Calu3 (cell line): ENCODE results near the gene PPP6R2. TPM values are rescaled to one million over a fixed set of nuclear protein-coding genes. Genes with fewer than 3 reads are reported as not detected.

Experiments
- BruUV-seq: library from RNA; stranded (reverse); fragments of 400-500 nt; replicated peaks from 2 replicates; lab custom pipeline; 2021; lab: Mats Ljungman, UMichigan
- CTCF ChIA-PET: fragments of 300-600 bp; sonication (Branson Sonifier 250); formaldehyde crosslinking; loops from one replicate; lab custom pipeline; 2022; ENCODE audit warnings: antibody characterized with exemption; lab: Charles Lee
- DNase-seq: peaks from one replicate; pipeline ENCODE4 v3.0.0; 2022
- H3K27ac Mint-ChIP-seq: one replicate; pipeline ENCODE4 v1.8.0; 2022; ENCODE audit warnings: mixed read lengths; ENCODE audit not compliant: unreplicated experiment
- H3K27me3 Mint-ChIP-seq: one replicate; pipeline ENCODE4 v1.8.0; 2022; ENCODE audit warnings: mixed read lengths; ENCODE audit not compliant: unreplicated experiment
- H3K36me3 Mint-ChIP-seq: one replicate; pipeline ENCODE4 v1.8.0; 2022; ENCODE audit warnings: mild to moderate bottlenecking, moderate library complexity, mixed read lengths; ENCODE audit not compliant: insufficient read depth, unreplicated experiment
- H3K4me1 Mint-ChIP-seq: one replicate; pipeline ENCODE4 v1.8.0; 2022; ENCODE audit warnings: mild to moderate bottlenecking, low read depth, mixed read lengths; ENCODE audit not compliant: unreplicated experiment
- H3K4me3 Mint-ChIP-seq: one replicate; pipeline ENCODE4 v1.8.0; 2022; ENCODE audit warnings: mild to moderate bottlenecking, low read depth, moderate library complexity, mixed read lengths; ENCODE audit not compliant: unreplicated experiment
- H3K9me3 Mint-ChIP-seq: one replicate; pipeline ENCODE4 v1.8.0; 2022; ENCODE audit warnings: low read depth, mixed read lengths; ENCODE audit not compliant: unreplicated experiment
- intact Hi-C: fragments of 100-400 bp; cut with micrococcal nuclease; formaldehyde crosslinking; loops from one replicate; pipeline ENCODE4 v1.10.0; 2022; ENCODE audit not compliant: unreplicated experiment
- total RNA-seq: library from RNA; stranded (reverse); gene quantifications from 2 replicates; pipeline ENCODE4 v1.2.3, GENCODE V29; 2022
- TF ChIP-seq, protein P1 (sequence below): fragments of 200-600 bp; IDR thresholded peaks from one replicate; pipeline ENCODE4 v1.8.0; 2022; ENCODE audit warnings: antibody characterized with exemption; ENCODE audit not compliant: unreplicated experiment

Gene PPP6R2
- total RNA-seq, 1 experiment from 2014 or later, result 47.1 TPM

- intact Hi-C loops, result no loop called here
- H3K4me3 Mint-ChIP-seq, result peak overlapping the region; percentile 57
- CTCF ChIA-PET, result interaction anchor here (0.5 to 1.6 kb wide), 8 partner anchors 10 to 151 kb away, joined by 3 to 6 read pairs (median 4); no protein-coding TSS in a partner anchor
- TF ChIP-seq, protein P1, sequence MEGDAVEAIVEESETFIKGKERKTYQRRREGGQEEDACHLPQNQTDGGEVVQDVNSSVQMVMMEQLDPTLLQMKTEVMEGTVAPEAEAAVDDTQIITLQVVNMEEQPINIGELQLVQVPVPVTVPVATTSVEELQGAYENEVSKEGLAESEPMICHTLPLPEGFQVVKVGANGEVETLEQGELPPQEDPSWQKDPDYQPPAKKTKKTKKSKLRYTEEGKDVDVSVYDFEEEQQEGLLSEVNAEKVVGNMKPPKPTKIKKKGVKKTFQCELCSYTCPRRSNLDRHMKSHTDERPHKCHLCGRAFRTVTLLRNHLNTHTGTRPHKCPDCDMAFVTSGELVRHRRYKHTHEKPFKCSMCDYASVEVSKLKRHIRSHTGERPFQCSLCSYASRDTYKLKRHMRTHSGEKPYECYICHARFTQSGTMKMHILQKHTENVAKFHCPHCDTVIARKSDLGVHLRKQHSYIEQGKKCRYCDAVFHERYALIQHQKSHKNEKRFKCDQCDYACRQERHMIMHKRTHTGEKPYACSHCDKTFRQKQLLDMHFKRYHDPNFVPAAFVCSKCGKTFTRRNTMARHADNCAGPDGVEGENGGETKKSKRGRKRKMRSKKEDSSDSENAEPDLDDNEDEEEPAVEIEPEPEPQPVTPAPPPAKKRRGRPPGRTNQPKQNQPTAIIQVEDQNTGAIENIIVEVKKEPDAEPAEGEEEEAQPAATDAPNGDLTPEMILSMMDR, result no peak
- H3K4me1 Mint-ChIP-seq, result peaks cover 42% of the 10 kb centered on the region
- no TSS peak for BruUV-seq
- peak; percentile 94 for DNase-seq
- peak overlapping the region; percentile 61 for H3K27ac Mint-ChIP-seq
- H3K9me3 Mint-ChIP-seq, result no peaks in the 10 kb centered on the region
- peaks cover 74% of the 10 kb centered on the region for H3K36me3 Mint-ChIP-seq
- no peaks in the 10 kb centered on the region for H3K27me3 Mint-ChIP-seq
Measured at GRCh38 chr22:50469377-50470305, 126.5 kb downstream of the PPP6R2 start.

GRCh38 chr22:50470491-50470890 is 127.4 kb downstream of the PPP6R2 start:
- peaks cover 83% of the 10 kb centered on the region for H3K36me3 Mint-ChIP-seq
- H3K9me3 Mint-ChIP-seq, result no peaks in the 10 kb centered on the region
- H3K4me1 Mint-ChIP-seq, result peaks cover 42% of the 10 kb centered on the region
- TF ChIP-seq, protein P1, result no peak
- no peaks in the 10 kb centered on the region for H3K27me3 Mint-ChIP-seq
- no TSS peak for BruUV-seq
- CTCF ChIA-PET, result interaction anchor here (0.7 to 1.6 kb wide), 6 partner anchors 9 to 150 kb away, joined by 3 to 6 read pairs (median 4); no protein-coding TSS in a partner anchor
- H3K27ac Mint-ChIP-seq, result peak overlapping the region; percentile 61
- DNase-seq, result no peak
- peak overlapping the region; percentile 57 for H3K4me3 Mint-ChIP-seq
- intact Hi-C loops, result no loop called here

DNA sequence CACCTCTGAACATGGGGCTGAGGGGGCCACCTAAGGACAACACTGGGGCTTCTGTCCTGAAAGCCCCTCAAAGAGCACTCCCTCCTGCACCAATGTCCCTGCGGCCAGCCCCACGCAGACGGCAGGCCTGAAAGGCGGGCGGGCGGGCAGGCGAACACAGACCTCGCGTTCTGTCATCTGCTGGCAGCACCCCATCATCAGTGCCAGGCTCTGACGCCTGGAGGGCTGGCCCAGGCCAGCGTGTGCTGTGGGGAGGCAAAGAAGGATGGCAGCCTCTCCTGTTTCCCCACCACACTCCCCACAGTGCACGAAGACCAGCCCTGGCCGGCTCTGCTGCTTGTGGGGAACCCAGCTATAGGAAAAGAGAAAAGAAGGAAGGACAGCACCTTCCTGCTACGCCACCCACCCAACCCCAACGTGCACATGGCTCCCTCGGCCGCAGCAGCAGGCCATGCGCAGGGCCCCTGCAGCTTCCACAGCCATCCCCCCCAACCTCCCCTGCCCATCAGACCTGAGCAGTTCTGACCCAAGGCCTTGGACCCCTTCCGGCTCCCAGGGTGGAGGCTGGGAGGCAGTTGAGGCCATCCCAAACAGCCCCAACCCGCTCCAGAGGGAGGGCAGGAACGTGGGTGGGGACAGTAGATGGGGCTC is 128.2 kb downstream of the PPP6R2 start:
- no peaks in the 10 kb centered on the region for H3K9me3 Mint-ChIP-seq
- TF ChIP-seq, protein P1, result no peak
- H3K36me3 Mint-ChIP-seq, result peaks cover 76% of the 10 kb centered on the region
- intact Hi-C loops, result no loop called here
- no peaks in the 10 kb centered on the region for H3K27me3 Mint-ChIP-seq
- no peak for DNase-seq
- peaks cover 42% of the 10 kb centered on the region for H3K4me1 Mint-ChIP-seq
- H3K4me3 Mint-ChIP-seq, result peak overlapping the region; percentile 57
- BruUV-seq, result no TSS peak
- H3K27ac Mint-ChIP-seq, result peak overlapping the region; percentile 61
- CTCF ChIA-PET, result no interaction called here

DNA sequence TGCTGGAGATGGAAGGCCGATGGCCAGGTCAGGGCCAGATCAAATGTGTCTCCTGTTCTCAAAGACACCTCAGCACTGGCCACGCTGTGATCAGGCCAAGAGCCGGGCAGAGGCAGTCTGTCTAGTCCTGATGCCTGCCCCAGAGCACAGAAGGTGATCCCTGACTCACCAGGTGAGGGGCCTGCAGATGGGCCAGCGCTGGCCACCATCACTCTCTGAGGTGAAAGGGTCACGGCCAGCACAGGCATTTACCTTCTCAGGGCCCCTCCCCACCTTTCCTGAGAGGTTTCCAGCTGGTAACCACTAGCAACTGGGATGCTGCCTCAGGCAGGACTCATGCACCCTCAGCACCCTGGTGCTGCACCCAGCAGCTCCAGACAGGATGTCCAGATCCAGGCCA is 128.8 kb downstream of the PPP6R2 start:
- TF ChIP-seq, protein P1, result no peak
- H3K27me3 Mint-ChIP-seq, result no peaks in the 10 kb centered on the region
- H3K27ac Mint-ChIP-seq, result no peak overlapping the region
- intact Hi-C loops, result no loop called here
- no TSS peak for BruUV-seq
- no peak for DNase-seq
- H3K36me3 Mint-ChIP-seq, result peaks cover 70% of the 10 kb centered on the region
- H3K4me1 Mint-ChIP-seq, result peaks cover 42% of the 10 kb centered on the region
- CTCF ChIA-PET, result no interaction called here
- no peaks in the 10 kb centered on the region for H3K9me3 Mint-ChIP-seq
- H3K4me3 Mint-ChIP-seq, result no peak overlapping the region
